HepG2 (cell line): ENCODE data around the gene TKFC. TPM values are rescaled to one million over a fixed set of nuclear protein-coding genes. Genes with fewer than 3 reads are reported as not detected.

Experiments
- AKAP8 ChIP-seq: sonication (generic); formaldehyde crosslinking; IDR thresholded peaks from 2 replicates; pipeline ENCODE4 v1.5.1; 2020; ENCODE audit warnings: mild to moderate bottlenecking, missing genetic modification reagents
- BORCS8-MEF2B ChIP-seq: sonication (generic); formaldehyde crosslinking; IDR thresholded peaks from 2 replicates; pipeline ENCODE4 v1.8.0; 2022; ENCODE audit warnings: mild to moderate bottlenecking, missing genetic modification reagents
- HMG20A ChIP-seq: IDR thresholded peaks from 2 replicates; pipeline ENCODE4 v1.6.1; 2016; ENCODE audit warnings: borderline replicate concordance
- KDM5B ChIP-seq: sonication (generic); formaldehyde crosslinking; IDR thresholded peaks from 2 replicates; pipeline ENCODE4 v1.4.0; 2020; ENCODE audit warnings: missing genetic modification reagents, mild to moderate bottlenecking, borderline replicate concordance
- MYNN ChIP-seq: sonication (generic); formaldehyde crosslinking; IDR thresholded peaks from 2 replicates; pipeline ENCODE4 v1.4.0; 2020; ENCODE audit warnings: mild to moderate bottlenecking, low read depth, missing genetic modification reagents
- ONECUT2 ChIP-seq: sonication (generic); formaldehyde crosslinking; IDR thresholded peaks from 2 replicates; pipeline ENCODE4 v1.4.0; 2020; ENCODE audit warnings: missing genetic modification reagents
- THAP11 ChIP-seq: IDR thresholded peaks from 2 replicates; pipeline ENCODE4 v1.6.1; 2016; ENCODE audit warnings: missing biosample characterization, missing genetic modification reagents
- YEATS2 ChIP-seq: sonication (generic); formaldehyde crosslinking; IDR thresholded peaks from 2 replicates; pipeline ENCODE4 v1.4.0; 2020; ENCODE audit warnings: missing genetic modification reagents, borderline replicate concordance
- ZFP36L1 ChIP-seq: sonication (generic); formaldehyde crosslinking; IDR thresholded peaks from 2 replicates; pipeline ENCODE4 v1.8.0; 2022; ENCODE audit warnings: mild to moderate bottlenecking, missing genetic modification reagents, moderate library complexity
- ZNF143 ChIP-seq: sonication (generic); formaldehyde crosslinking; IDR thresholded peaks from 2 replicates; pipeline ENCODE4 v1.4.0; 2020; ENCODE audit warnings: missing genetic modification reagents
- ZNF468 ChIP-seq: sonication (generic); formaldehyde crosslinking; IDR thresholded peaks from 2 replicates; pipeline ENCODE4 v1.8.0; 2022; ENCODE audit warnings: mild to moderate bottlenecking, moderate library complexity, missing genetic modification reagents
- ZNF558 ChIP-seq: sonication (generic); formaldehyde crosslinking; IDR thresholded peaks from 2 replicates; pipeline ENCODE4 v1.9.0; 2022; ENCODE audit warnings: mild to moderate bottlenecking, missing genetic modification reagents, borderline replicate concordance
- polyA plus RNA-seq, 8 experiments: library from polyadenylated mRNA; depleted of rRNA in 3 of 8; stranded (reverse) in 7 of 8; unstranded in 1 of 8; fragments of >200 nt; fragmentation: Illumina TruSeq in 4 of 8; extraction: Trizol in 4 of 8; gene quantifications; 2 replicates each; pipeline versions ENCODE4 v1.2.1 to v1.2.3, GENCODE V29; 2011 to 2016; ENCODE audit warnings: low read depth in 4 of 8, missing spikeins in 1 of 8, mixed read lengths in 1 of 8; ENCODE audit not compliant: insufficient read depth in 1 of 8
- total RNA-seq, 5 experiments: library from RNA; depleted of rRNA; stranded (reverse); fragments of >200 nt; fragmentation: Illumina TruSeq; extraction: Trizol; gene quantifications; 2 replicates each; pipeline ENCODE4 v1.2.3, GENCODE V29; 2016; ENCODE audit warnings: low read depth in 1 of 5
- TF ChIP-seq, protein P1 (sequence below): sonication (generic); formaldehyde crosslinking; IDR thresholded peaks from 2 replicates; pipeline ENCODE4 v1.8.0; 2022; ENCODE audit warnings: mild to moderate bottlenecking, missing genetic modification reagents, moderate library complexity
- TF ChIP-seq, protein P2 (sequence below): sonication (generic); formaldehyde crosslinking; IDR thresholded peaks from 2 replicates; pipeline ENCODE4 v1.4.0; 2020; ENCODE audit warnings: missing genetic modification reagents
- TF ChIP-seq, protein P3 (sequence below): sonication (generic); formaldehyde crosslinking; IDR thresholded peaks from 2 replicates; pipeline ENCODE4 v1.5.0; 2020; ENCODE audit warnings: mild to moderate bottlenecking, missing genetic modification reagents, borderline replicate concordance
- TF ChIP-seq, protein P4 (sequence below): sonication (generic); formaldehyde crosslinking; IDR thresholded peaks from 2 replicates; pipeline ENCODE4 v1.8.0; 2022; ENCODE audit warnings: mild to moderate bottlenecking, missing genetic modification reagents; ENCODE audit not compliant: insufficient replicate concordance
- TF ChIP-seq, protein P5 (sequence below): sonication (generic); formaldehyde crosslinking; conservative IDR thresholded peaks from 2 replicates; pipeline ENCODE4 v1.4.0; 2020; ENCODE audit warnings: missing genetic modification reagents
- TF ChIP-seq, protein P6 (sequence below): sonication (generic); formaldehyde crosslinking; IDR thresholded peaks from 2 replicates; pipeline ENCODE4 v1.4.0; 2020; ENCODE audit warnings: mild to moderate bottlenecking, missing genetic modification reagents
- TF ChIP-seq, protein P7 (sequence below): sonication (generic); formaldehyde crosslinking; IDR thresholded peaks from 2 replicates; pipeline ENCODE4 v1.9.0; 2021; ENCODE audit warnings: missing genetic modification reagents, mild to moderate bottlenecking, borderline replicate concordance

TKFC gene
- total and polyA plus RNA-seq, 2 of the 13 experiments (the other 11 are each of a cell fraction or from before 2014, with no cell fraction given): 147 to 197 TPM

DNA sequence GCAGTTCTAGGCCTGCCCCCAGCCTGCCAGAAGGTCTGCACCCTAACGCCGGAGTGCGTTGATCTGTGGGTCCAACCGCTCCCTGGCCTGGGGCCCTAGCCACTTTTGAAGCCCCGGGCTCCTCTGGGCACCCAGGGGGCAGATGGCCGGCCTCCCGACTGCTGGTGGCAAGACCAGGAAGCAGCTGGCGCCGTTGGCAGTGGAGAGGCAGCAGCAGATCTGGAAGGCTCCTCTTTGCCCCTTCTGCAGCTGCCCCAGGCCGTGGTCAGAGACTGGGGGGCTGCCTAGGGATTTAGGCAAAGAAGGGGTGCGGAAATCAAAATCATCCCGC is 37.5 kb upstream of the TKFC start (continued):
- TF ChIP-seq, protein P1, sequence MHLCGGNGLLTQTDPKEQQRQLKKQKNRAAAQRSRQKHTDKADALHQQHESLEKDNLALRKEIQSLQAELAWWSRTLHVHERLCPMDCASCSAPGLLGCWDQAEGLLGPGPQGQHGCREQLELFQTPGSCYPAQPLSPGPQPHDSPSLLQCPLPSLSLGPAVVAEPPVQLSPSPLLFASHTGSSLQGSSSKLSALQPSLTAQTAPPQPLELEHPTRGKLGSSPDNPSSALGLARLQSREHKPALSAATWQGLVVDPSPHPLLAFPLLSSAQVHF (CRISPR knock-in tag): no peak
- TF ChIP-seq BORCS8-MEF2B (CRISPR knock-in tag) (no peak), ZFP36L1 (CRISPR knock-in tag) (no peak), AKAP8 (no peak), THAP11 (CRISPR knock-in tag) (no peak), ZNF558 (CRISPR knock-in tag) (no peak), HMG20A (CRISPR knock-in tag) (no peak), ZNF468 (CRISPR knock-in tag) (no peak), YEATS2 (CRISPR knock-in tag) (no peak), ZNF143 (no peak), KDM5B (CRISPR knock-in tag) (0 out of 2 replicates have a peak, but pooled peaks have one; percentile 4), ONECUT2 (CRISPR knock-in tag) (peak; percentile 11; the same call in 1 of the 2 replicates), MYNN (no peak)
- TF ChIP-seq, protein P2, sequence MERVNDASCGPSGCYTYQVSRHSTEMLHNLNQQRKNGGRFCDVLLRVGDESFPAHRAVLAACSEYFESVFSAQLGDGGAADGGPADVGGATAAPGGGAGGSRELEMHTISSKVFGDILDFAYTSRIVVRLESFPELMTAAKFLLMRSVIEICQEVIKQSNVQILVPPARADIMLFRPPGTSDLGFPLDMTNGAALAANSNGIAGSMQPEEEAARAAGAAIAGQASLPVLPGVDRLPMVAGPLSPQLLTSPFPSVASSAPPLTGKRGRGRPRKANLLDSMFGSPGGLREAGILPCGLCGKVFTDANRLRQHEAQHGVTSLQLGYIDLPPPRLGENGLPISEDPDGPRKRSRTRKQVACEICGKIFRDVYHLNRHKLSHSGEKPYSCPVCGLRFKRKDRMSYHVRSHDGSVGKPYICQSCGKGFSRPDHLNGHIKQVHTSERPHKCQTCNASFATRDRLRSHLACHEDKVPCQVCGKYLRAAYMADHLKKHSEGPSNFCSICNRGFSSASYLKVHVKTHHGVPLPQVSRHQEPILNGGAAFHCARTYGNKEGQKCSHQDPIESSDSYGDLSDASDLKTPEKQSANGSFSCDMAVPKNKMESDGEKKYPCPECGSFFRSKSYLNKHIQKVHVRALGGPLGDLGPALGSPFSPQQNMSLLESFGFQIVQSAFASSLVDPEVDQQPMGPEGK: no peak
- TF ChIP-seq, protein P3, sequence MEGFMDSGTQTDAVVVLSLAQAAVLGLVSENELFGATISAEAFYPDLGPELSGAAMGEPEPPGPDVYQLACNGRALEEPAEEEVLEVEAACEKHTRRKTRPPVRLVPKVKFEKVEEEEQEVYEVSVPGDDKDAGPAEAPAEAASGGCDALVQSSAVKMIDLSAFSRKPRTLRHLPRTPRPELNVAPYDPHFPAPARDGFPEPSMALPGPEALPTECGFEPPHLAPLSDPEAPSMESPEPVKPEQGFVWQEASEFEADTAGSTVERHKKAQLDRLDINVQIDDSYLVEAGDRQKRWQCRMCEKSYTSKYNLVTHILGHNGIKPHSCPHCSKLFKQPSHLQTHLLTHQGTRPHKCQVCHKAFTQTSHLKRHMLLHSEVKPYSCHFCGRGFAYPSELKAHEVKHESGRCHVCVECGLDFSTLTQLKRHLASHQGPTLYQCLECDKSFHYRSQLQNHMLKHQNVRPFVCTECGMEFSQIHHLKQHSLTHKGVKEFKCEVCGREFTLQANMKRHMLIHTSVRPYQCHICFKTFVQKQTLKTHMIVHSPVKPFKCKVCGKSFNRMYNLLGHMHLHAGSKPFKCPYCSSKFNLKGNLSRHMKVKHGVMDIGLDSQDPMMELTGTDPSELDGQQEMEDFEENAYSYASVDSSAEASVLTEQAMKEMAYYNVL (CRISPR knock-in tag): no peak
- TF ChIP-seq, protein P4, sequence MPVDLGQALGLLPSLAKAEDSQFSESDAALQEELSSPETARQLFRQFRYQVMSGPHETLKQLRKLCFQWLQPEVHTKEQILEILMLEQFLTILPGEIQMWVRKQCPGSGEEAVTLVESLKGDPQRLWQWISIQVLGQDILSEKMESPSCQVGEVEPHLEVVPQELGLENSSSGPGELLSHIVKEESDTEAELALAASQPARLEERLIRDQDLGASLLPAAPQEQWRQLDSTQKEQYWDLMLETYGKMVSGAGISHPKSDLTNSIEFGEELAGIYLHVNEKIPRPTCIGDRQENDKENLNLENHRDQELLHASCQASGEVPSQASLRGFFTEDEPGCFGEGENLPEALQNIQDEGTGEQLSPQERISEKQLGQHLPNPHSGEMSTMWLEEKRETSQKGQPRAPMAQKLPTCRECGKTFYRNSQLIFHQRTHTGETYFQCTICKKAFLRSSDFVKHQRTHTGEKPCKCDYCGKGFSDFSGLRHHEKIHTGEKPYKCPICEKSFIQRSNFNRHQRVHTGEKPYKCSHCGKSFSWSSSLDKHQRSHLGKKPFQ (CRISPR knock-in tag): no peak
- TF ChIP-seq, protein P5, sequence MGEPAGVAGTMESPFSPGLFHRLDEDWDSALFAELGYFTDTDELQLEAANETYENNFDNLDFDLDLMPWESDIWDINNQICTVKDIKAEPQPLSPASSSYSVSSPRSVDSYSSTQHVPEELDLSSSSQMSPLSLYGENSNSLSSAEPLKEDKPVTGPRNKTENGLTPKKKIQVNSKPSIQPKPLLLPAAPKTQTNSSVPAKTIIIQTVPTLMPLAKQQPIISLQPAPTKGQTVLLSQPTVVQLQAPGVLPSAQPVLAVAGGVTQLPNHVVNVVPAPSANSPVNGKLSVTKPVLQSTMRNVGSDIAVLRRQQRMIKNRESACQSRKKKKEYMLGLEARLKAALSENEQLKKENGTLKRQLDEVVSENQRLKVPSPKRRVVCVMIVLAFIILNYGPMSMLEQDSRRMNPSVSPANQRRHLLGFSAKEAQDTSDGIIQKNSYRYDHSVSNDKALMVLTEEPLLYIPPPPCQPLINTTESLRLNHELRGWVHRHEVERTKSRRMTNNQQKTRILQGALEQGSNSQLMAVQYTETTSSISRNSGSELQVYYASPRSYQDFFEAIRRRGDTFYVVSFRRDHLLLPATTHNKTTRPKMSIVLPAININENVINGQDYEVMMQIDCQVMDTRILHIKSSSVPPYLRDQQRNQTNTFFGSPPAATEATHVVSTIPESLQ (CRISPR knock-in tag): no peak
- TF ChIP-seq, protein P6, sequence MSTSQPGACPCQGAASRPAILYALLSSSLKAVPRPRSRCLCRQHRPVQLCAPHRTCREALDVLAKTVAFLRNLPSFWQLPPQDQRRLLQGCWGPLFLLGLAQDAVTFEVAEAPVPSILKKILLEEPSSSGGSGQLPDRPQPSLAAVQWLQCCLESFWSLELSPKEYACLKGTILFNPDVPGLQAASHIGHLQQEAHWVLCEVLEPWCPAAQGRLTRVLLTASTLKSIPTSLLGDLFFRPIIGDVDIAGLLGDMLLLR (CRISPR knock-in tag): 0 out of 2 replicates have a peak, but pooled peaks have one; percentile 12
- TF ChIP-seq, protein P7, sequence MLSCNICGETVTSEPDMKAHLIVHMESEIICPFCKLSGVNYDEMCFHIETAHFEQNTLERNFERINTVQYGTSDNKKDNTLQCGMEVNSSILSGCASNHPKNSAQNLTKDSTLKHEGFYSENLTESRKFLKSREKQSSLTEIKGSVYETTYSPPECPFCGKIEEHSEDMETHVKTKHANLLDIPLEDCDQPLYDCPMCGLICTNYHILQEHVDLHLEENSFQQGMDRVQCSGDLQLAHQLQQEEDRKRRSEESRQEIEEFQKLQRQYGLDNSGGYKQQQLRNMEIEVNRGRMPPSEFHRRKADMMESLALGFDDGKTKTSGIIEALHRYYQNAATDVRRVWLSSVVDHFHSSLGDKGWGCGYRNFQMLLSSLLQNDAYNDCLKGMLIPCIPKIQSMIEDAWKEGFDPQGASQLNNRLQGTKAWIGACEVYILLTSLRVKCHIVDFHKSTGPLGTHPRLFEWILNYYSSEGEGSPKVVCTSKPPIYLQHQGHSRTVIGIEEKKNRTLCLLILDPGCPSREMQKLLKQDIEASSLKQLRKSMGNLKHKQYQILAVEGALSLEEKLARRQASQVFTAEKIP: no peak
